Renal cortical epithelial cell (primary cell): Measurements from ENCODE around the gene REM2. TPM values are rescaled to one million over a fixed set of nuclear protein-coding genes. Genes with fewer than 3 reads are reported as not detected.
"Not testable (repeated sequence)": the region's sequence is repeated elsewhere in the genome, so short reads cannot be mapped to it uniquely, and the experiment has no call there.

Source experiments
- DNase-seq: peaks from one replicate; pipeline ENCODE4 v3.0.0-alpha.2; 2011; ENCODE audit warnings: low read depth
- total RNA-seq: library from RNA; depleted of rRNA; stranded (reverse); fragments of >200 nt; gene quantifications from 2 replicates; pipeline ENCODE4 v1.2.3, GENCODE V29; 2014

The REM2 gene
- total RNA-seq, 1 donor from 2014 or later, result 0.20 TPM

- DNase-seq, result no peak
These were observed 13.3 kb downstream of the REM2 start for GRCh38 chr14:22896356-22896755.

DNA sequence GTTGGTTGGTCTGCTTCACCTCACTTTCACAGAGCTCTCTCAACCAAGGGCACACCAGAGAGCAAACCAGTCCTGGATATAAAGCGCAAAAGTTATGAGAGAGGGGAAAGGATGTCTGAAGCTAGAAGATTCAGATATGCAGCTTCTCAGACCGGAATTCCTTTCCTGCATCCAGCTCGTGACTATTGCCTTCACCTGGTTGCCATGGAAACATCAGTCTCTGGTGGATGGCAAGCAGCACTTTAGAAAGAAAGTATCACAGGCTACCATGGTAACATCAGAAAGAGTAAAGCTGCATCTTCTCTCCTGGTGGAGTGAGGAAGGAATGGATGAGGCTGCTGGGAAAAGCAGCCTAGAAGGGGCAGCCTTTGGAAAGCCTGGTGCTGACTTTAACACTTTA lies 13.7 kb downstream of the REM2 start:
- no peak for DNase-seq

DNA sequence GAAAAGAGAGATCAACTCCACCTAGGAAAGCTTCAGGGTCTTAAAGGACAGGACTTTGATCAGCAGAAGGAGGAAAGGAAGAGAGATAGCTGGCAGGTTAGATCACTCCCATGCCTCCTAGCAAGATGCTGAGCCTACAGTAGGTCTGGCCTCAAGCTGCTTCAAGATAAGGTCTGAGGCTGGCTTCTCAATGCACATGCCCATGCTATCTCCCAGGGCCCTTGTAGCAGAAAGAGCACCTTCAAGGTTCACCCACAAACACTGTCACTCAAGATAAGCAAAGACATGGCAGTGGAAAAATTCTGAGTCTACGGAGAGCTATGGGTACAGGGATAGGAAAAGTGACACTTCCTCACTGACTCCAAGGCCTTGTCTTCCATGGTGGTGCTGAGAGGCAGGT lies 14.3 kb downstream of the REM2 start:
- DNase-seq, result no peak

DNA sequence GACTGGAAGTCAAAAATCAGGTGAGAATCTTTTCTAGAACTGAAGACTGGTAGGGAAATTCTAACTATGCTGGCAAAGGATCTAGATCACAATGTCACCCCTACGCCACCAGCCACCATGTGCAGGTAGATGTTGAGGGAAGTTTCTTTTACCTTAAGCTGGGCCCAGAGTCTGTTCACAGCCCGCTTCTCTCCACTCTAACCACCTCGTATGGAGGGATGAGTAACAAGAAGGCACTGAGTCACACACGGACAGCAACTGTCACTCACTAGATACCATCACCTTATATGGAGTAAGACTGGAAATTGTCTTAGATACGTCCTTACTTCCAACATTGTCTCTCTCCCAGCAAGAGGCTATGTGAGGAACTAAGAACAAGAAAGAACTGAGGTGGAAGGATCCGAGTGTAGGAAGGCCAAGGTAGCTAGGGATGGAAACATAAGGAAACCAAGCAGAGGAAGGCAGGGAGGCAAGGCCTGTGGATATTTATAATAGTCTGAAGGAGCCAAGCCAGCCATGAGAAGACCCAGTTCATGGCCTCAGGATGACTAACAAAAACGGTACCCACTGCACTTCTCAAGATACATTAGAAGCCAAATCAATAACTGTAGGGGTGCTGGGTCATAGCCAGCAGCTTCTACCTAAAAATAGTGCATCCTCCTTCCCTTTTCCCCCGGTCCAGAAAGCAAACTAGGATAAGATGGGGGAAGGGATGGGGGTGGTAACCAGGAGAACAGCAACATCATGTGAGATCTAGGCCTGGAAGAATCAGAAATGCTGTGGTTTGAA lies 15.5 kb downstream of the REM2 start:
- peak; percentile 85 for DNase-seq

GRCh38 chr14:22900081-22900799 lies 17.2 kb downstream of the REM2 start:
- peak; percentile 77 for DNase-seq

GRCh38 chr14:22901799-22902198 lies 18.8 kb downstream of the REM2 start:
- DNase-seq, result no peak

DNA sequence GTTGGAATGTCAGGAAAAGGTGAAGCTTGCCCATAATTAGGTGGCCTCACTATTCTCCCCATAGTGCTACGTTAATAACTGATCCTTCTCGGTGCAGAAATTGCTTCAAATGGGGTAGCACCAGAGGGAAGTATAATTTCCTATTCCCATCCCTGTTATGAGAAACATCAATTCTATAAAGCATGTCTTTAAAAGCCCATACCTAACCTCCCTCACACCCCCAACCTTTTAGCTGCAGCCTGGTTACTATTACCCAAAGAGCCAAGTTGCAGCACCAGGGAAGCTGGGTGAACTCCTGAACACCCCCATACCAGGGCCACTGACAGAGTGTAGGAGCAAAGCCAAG lies 20.7 kb downstream of the REM2 start:
- no peak for DNase-seq

DNA sequence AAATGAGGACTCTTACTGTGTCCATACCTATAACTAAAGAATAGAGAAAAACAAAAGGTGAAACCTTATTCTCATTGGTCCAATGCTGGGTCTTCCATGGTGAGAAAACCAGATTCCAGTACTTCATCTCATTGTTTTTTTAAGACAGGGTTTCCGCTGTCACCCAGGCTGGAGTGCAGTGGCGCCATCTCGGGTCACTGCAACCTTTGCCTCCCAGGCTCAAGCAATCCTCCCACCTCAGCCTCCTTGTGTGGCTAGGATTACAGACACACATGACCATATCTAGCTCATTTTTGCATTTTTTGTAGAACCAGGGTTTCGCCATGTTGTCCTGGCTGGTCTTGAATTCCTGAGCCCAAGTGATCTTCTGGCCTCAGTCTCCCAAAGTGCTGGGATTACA lies 22.6 kb downstream of the REM2 start:
- no peak for DNase-seq

DNA sequence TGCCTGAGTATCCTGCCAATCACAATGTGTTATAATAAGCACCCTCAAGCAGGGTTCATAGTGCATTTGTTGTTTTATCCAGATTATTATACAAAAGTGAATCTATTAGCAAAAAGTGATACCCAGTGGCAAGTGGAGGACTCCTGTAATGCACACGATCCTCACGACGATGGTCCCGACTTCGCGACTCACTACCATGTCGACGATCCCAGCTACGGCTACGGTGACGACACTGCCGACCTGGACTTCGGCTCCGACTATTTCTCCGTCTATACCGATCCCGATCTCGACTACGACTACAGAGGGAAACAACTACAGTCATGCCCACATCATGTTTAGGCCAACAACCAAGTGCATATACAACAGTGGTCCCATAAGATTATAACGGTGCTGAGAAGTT lies 23.1 kb downstream of the REM2 start:
- no peak for DNase-seq

DNA sequence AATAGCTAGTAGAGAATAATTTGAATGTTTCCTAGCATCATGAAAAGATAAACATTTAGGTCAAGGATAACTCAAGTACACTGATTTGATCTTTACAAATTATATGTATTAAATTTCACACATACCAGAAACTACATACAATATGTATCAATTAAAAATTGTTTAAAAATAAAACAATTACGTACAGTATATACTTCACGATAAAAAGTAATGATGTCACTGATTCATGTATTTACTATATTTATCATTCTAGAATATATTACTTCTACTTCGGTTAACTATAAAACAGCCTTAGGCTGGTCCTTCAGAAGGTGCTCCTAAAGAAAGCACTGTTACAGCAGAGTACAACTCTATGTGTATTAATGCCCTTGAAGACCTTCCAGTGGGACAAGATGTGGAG lies 24.4 kb downstream of the REM2 start:
- no peak for DNase-seq

DNA sequence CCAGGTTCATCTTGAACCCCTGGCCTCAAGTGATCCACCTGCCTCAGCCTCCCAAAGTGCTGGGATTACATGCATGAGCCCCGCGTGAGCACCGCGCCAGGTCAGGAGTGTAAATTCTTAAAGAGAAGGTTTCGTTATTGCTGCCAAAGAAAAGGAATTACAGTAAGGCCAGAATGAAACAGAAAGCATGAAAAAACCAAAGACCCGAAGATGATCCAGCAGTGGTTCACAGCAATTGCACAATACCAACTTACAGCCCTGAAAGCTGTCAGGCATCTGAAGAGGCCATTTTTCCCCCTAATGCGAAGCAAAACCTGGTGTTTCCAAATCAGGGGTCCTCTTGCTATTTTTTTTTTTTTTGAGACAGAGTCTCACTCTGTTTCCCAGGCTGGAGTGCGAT lies 25.6 kb downstream of the REM2 start:
- DNase-seq, result no peak

DNA sequence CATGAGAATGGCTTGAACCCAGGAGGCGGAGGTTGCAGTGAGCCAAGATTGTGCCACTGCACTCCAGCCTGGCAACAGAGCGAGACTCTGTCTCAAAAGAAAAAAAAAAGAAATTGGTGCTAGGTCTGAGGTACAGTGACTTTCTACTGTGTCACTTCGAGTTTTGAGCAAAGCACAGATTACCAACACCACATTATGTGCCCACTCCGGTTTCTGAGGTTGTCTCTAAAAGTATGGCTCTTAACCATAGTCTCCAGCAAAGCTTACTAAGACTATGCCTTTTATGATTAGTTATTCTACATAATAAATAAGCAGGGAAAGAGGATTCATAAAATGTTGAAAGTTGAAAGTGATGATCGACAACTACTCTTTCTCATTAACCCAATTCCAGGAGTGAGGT lies 27.9 kb downstream of the REM2 start:
- no peak for DNase-seq

DNA sequence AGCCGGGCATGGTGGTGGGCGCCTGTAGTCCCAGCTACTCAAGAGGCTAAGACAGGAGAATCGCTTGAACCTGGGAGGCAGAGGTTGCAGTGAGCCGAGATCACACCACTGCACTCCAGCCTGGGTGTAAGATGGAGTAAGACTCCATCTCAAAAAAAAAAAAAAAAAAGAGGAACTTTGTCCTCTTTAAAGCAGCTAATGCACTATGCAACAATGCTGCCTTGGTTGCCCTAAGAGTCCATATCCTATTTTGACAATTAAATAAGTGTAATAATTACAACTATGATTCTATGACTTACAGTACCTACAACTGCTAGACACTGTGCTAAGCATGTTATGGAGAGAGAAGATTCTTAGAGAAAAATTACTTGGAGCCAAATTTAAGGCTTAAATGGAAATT lies 31.8 kb downstream of the REM2 start:
- not testable (repeated sequence) for DNase-seq

GRCh38 chr14:22915886-22916521 lies 33.0 kb downstream of the REM2 start:
- DNase-seq, result peak; percentile 34

DNA sequence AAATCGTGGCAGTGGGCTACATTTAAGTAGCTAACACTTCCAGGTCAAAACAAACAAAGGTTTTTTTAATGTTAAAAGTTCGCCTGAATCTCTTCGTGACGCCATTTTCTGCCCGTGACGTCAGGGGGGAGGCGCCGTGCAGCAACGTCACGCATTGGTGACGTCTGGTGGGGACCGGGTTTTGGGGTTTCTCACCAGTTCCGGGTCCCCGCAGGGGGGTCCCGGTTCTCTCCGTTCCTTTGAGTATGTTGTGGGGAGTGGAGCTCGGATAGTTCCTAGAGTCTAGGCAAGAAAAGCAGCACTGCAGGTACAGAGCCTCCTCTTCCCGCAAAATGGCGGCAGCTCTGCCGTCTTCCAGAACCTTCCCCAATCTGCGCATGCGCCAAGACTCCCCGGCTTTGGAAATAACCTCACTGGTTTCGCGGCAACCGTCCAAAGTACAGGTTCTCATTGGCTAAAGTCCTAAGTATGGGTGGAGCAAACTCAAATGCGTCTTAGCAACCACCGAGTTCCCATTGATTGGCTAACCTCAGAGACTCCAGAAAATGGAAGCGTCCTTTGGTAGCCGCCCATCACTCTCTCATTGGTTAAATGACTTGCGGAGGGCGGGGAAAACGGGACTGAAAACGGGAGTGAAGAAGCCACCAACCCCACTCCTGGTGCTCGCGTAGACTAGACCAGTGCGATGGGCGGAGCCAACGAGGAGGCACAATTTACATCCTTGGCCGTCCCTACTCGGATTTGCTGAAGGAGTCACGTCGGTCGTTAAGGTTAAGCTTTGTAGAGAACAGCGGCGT lies 36.0 kb downstream of the REM2 start, which contains the start of gene RBM23:
Gene RBM23 (minus strand): TSS at position 346 of the 797 bp plus-strand sequence.
- peak; percentile 100 for DNase-seq

GRCh38 chr14:22919601-22919921 lies 36.5 kb downstream of the REM2 start:
- DNase-seq, result no peak

DNA sequence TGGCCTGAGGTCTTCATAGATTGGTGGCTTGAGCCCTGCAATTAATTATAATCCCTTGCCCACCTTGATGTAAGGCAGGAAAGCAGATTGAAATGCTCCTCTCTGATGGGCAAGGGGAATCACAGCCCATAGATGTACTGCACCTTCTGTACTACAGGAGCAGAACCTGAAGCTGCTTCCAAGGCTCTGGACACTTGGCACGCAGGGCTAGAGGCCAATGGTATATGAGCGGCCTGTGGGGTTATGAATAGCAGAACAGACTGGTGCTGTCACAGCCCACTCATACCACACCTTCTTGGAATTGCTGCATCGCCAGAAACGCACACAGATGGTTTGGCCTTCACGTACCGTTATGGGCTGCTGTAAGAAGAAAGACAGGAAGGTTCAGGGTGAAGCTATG lies 37.7 kb downstream of the REM2 start:
- no peak for DNase-seq

- no peak for DNase-seq
These were observed 39.3 kb downstream of the REM2 start for GRCh38 chr14:22922294-22922693.

DNA sequence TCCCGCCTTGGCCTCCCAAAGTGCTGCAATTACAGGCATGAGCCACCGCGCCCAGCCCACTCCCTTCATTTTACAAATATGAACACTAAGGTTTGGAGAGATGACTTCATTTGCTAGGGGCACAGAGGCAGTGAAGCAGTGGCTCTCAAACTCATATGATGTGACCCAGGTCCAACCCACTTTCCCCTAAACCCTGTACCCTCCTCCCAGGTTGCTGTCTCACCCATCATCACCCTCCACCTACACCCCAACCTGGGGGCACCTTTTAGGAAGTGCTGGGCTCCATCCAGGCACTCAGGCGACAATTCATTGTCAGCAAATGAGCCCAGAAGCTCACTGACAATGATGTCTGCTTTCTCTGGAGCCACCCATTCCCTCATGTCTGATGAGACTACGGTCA lies 40.7 kb downstream of the REM2 start:
- no peak for DNase-seq

DNA sequence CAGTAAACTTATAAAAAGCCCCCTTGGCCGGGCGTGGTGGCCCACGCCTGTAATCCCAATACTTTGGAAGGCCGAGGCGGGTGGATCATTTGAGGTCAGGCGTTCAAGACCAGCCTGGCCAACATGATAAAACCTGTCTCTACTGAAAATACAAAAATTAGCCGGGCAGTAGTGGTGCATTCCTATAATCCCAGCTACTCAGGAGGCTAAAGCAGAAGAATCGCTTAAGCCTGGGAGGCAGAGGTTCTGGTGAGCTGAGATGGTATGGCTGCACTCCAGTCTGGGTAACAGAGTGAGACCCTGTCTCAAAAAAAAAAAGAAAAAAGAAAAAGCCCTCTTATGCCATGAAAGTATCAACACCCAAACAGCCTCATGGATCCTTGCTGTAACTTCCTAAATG lies 42.5 kb downstream of the REM2 start:
- no peak for DNase-seq

GRCh38 chr14:22926316-22926715 lies 43.3 kb downstream of the REM2 start:
- DNase-seq, result peak; percentile 25
